ENCODE results near the gene ITGA2.

DNA sequence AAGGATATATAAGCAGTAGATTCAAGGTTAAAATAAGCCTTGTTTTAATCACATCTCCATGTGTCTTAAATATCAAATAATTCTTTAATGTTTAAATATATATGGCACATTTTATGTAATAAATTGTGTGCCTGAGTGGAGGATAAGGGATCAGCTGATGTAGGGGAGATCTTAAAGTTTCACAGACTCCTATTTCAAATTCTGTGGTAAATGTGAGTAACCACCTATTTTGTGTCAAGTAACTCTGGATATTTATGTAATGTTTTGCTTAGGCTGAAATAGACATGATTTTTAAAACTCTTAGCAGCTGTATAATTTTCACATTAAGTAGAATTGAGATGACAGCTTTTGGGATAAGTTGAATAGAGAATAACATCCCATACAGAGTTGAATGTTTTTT, 41.3 kb upstream of the ITGA2 start:
- TF ChIP-seq, protein P1, sequence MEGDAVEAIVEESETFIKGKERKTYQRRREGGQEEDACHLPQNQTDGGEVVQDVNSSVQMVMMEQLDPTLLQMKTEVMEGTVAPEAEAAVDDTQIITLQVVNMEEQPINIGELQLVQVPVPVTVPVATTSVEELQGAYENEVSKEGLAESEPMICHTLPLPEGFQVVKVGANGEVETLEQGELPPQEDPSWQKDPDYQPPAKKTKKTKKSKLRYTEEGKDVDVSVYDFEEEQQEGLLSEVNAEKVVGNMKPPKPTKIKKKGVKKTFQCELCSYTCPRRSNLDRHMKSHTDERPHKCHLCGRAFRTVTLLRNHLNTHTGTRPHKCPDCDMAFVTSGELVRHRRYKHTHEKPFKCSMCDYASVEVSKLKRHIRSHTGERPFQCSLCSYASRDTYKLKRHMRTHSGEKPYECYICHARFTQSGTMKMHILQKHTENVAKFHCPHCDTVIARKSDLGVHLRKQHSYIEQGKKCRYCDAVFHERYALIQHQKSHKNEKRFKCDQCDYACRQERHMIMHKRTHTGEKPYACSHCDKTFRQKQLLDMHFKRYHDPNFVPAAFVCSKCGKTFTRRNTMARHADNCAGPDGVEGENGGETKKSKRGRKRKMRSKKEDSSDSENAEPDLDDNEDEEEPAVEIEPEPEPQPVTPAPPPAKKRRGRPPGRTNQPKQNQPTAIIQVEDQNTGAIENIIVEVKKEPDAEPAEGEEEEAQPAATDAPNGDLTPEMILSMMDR (conservative IDR thresholded peaks at IDR 0.05) = no peak
- TF ChIP-seq ZFX (IDR thresholded peaks at IDR 0.05) = no peak

All from C4-2B (cell line).